ENCODE data around the gene SEMA6B.

The SEMA6B gene

GRCh38 chr19:4516199-4516938 lies 43.1 kb downstream of the SEMA6B start:
- TF ChIP-seq GATA1 (IDR thresholded peaks at IDR 0.05; ENCODE audit: low read depth, low read length) (no peak), POLR2A (IDR thresholded peaks at IDR 0.05; ENCODE audit: low read length) (no peak)
- no peak for DNase-seq

GRCh38 chr19:4515732-4516131 lies 43.8 kb downstream of the SEMA6B start:
- DNase-seq: no peak

DNA sequence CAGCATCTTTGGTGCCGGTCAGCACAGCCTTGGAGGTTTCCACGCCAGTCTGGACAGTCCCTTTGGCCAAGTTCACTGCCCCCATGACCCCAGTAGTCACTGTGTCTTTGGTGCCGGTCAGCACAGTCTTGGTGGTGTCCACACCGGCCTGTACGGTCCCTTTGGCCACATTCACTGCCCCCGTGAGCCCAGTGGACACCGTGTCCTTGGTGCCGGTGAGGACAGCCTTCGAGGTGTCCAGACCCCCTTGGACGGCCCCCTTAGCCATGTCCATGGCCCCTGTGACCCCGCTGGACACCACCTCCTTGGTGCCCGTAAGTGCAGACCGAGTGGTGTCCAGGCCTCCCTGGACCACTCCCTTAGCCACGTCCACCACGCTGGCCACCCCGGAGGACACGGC lies 46.2 kb downstream of the SEMA6B start:
- no peak for TF ChIP-seq POLR2A (IDR thresholded peaks at IDR 0.05; ENCODE audit: low read length)
- no peak for TF ChIP-seq GATA1 (IDR thresholded peaks at IDR 0.05; ENCODE audit: low read depth, low read length)
- DNase-seq: no peak

More at GRCh38 chr19:4515732-4516131, 43.8 kb downstream of the SEMA6B start:
- TF ChIP-seq POLR2A (IDR thresholded peaks at IDR 0.05; ENCODE audit: low read length): no peak
- no peak for TF ChIP-seq GATA1 (IDR thresholded peaks at IDR 0.05; ENCODE audit: low read depth, low read length)

DNA sequence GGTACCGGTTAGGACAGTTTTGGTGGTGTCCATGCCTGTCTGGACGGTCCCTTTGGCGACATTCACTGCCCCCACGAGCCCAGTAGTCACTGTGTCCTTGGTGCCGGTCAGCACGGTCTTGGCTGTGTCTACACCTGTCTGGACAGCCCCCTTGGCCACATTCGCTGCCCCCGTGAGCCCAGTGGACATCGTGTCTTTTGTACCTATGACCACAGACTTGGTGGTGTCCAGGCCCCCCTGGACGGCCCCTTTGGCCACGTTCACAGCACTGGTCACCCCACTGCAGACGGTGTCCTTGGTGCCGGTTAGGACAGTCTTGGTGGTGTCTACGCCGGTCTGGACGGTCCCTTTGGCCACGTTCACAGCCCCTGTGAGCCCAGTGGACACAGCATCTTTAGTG lies 47.4 kb downstream of the SEMA6B start:
- TF ChIP-seq GATA1 (IDR thresholded peaks at IDR 0.05; ENCODE audit: low read depth, low read length) (no peak), POLR2A (IDR thresholded peaks at IDR 0.05; ENCODE audit: low read length) (no peak)
- DNase-seq: no peak

- TF ChIP-seq GATA1 (IDR thresholded peaks at IDR 0.05; ENCODE audit: low read depth, low read length) (no peak), POLR2A (IDR thresholded peaks at IDR 0.05; ENCODE audit: low read length) (no peak)
- DNase-seq: no peak
Measured at GRCh38 chr19:4511300-4512054, 48.0 kb downstream of the SEMA6B start.

- TF ChIP-seq POLR2A (IDR thresholded peaks at IDR 0.05; ENCODE audit: low read length) (no peak), GATA1 (IDR thresholded peaks at IDR 0.05; ENCODE audit: low read depth, low read length) (no peak)
- no peak for DNase-seq
Measured at GRCh38 chr19:4510435-4511255, 48.8 kb downstream of the SEMA6B start.

DNA sequence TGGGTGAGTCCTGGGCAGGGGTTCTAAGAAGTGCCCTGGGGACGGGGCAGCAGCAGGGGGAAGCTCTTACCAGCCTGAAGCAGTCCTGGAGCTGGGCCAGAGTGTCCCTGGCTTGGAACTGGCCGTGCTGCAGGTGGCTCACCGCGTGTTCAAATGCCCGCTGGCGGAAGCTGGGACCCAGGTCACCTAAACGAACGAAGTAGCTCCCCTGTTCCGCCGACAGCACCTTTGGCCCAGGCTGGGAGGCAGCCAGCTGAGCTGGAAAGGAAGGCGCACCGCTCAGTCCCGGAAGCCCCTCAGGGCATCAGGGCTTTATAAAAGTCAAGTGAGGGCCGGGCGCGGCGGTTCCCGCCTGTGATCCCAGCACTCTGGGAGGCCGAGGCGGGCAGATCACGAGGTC lies 50.8 kb downstream of the SEMA6B start:
- no peak for TF ChIP-seq GATA1 (IDR thresholded peaks at IDR 0.05; ENCODE audit: low read depth, low read length)
- TF ChIP-seq POLR2A (IDR thresholded peaks at IDR 0.05; ENCODE audit: low read length): no peak

GRCh38 chr19:4507804-4508203 lies 51.7 kb downstream of the SEMA6B start:
- DNase-seq: no peak
- no peak for TF ChIP-seq GATA1 (IDR thresholded peaks at IDR 0.05; ENCODE audit: low read depth, low read length)
- TF ChIP-seq POLR2A (IDR thresholded peaks at IDR 0.05; ENCODE audit: low read length): no peak

More for the DNA sequence above, 50.8 kb downstream of the SEMA6B start:
- no peak for DNase-seq

DNA sequence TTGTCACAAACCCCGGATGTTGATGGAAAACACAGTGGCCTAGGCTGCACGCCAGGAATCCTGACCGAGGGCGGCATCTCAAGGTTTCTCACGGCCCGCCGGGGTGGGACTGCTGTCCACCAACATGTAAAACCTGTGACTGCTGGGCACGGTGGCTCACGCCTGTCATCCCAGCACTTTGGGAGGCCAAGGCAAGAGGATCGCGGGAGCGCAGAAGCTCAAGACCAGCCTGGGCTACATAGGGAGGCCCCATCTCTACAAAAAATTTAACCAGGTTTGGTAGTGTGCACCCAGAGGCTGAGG lies 52.4 kb downstream of the SEMA6B start:
- no peak for DNase-seq
- no peak for TF ChIP-seq GATA1 (IDR thresholded peaks at IDR 0.05; ENCODE audit: low read depth, low read length)
- TF ChIP-seq POLR2A (IDR thresholded peaks at IDR 0.05; ENCODE audit: low read length): no peak

GRCh38 chr19:4506449-4507149 lies 52.9 kb downstream of the SEMA6B start:
- DNase-seq: no peak

GRCh38 chr19:4505570-4506448 lies 53.7 kb downstream of the SEMA6B start:
- DNase-seq: no peak
- no peak for TF ChIP-seq GATA1 (IDR thresholded peaks at IDR 0.05; ENCODE audit: low read depth, low read length)
- no peak for TF ChIP-seq POLR2A (IDR thresholded peaks at IDR 0.05; ENCODE audit: low read length)

More at GRCh38 chr19:4506449-4507149, 52.9 kb downstream of the SEMA6B start:
- no peak for TF ChIP-seq GATA1 (IDR thresholded peaks at IDR 0.05; ENCODE audit: low read depth, low read length)
- no peak for TF ChIP-seq POLR2A (IDR thresholded peaks at IDR 0.05; ENCODE audit: low read length)

GRCh38 chr19:4504891-4505569 lies 54.5 kb downstream of the SEMA6B start:
- no peak for TF ChIP-seq POLR2A (IDR thresholded peaks at IDR 0.05; ENCODE audit: low read length)
- TF ChIP-seq GATA1 (IDR thresholded peaks at IDR 0.05; ENCODE audit: low read depth, low read length): no peak
- DNase-seq: no peak
